Stomach (tissue), 9 donors: ENCODE results near the gene BCR. TPM values are rescaled to one million over a fixed set of nuclear protein-coding genes. Genes with fewer than 3 reads are reported as not detected.

Experiments used
- DNase-seq, 2 donors: peaks; one replicate each; pipeline versions ENCODE4 v3.0.0 to v3.0.0-alpha.2; 2013 to 2019
- H3K27ac ChIP-seq, 5 donors: fragments of 200-600 bp in 4 of 5; sonication (generic) in 4 of 5; one replicate each; pipeline ENCODE4 v1.5.1; 2013 to 2019; ENCODE audit warnings: mild to moderate bottlenecking in 1 of 5, moderate library complexity in 1 of 5
- H3K27me3 ChIP-seq, 3 donors: fragments of 200-600 bp; sonication (generic); one replicate each; pipeline ENCODE4 v1.5.1; 2017 to 2019; ENCODE audit warnings: mixed run types in 1 of 3
- H3K36me3 ChIP-seq, 4 donors: fragments of 200-600 bp; sonication (generic); 1 replicate in 3 of 4; 2 replicates in 1 of 4; pipeline ENCODE4 v1.5.1; 2016 to 2019
- H3K4me1 ChIP-seq, 4 donors: fragments of 200-600 bp; sonication (generic); one replicate each; pipeline ENCODE4 v1.5.1; 2016 to 2019
- H3K4me3 ChIP-seq, 4 donors: fragments of 200-600 bp; sonication (generic) in 3 of 4; one replicate each; pipeline ENCODE4 v1.5.1; 2016 to 2019; ENCODE audit warnings: mild to moderate bottlenecking in 1 of 4
- H3K9me3 ChIP-seq, 4 donors: fragments of 200-600 bp; sonication (generic); one replicate each; pipeline ENCODE4 v1.5.1; 2016 to 2019
- CTCF ChIP-seq, 7 experiments: fragments of 450-650 bp in 4 of 7; fragments of 200-600 bp in 3 of 7; sonication (generic) in 3 of 7; IDR thresholded peaks; one replicate each; pipeline ENCODE4 v1.5.1; 2016 to 2019; ENCODE audit warnings: antibody characterized with exemption in 7 of 7, control low read depth in 2 of 7, mild to moderate bottlenecking in 1 of 7
- EP300 ChIP-seq: sonication (generic); formaldehyde crosslinking; IDR thresholded peaks from one replicate; pipeline ENCODE4 v1.6.1; 2017; ENCODE audit warnings: antibody characterized with exemption
- POLR2A ChIP-seq, 4 donors: fragments of 450-650 bp; IDR thresholded peaks; one replicate each; pipeline ENCODE4 v1.6.1; 2016; ENCODE audit warnings: antibody characterized with exemption in 4 of 4, control low read depth in 2 of 4, mild to moderate bottlenecking in 1 of 4, moderate library complexity in 1 of 4
- POLR2AphosphoS5 ChIP-seq, 3 donors: sonication (generic); formaldehyde crosslinking; IDR thresholded peaks; one replicate each; pipeline ENCODE4 v1.6.1; 2016; ENCODE audit warnings: antibody characterized with exemption in 3 of 3
- WGBS, 5 donors: extraction: QIAGEN DNeasy Blood & Tissue Kit in 3 of 5; methylation state at CpG; one replicate each; pipeline versions ENCODE4 v1.1.5 to v1.1.7; 2013 to 2018; 5-methylcytosine and 5-hydroxymethylcytosine counted together
- intact Hi-C: fragments of 100-400 bp; cut with DNase I; formaldehyde crosslinking; loops from one replicate; pipeline ENCODE4 v1.15.1; 2023; ENCODE audit warnings: low total_unique reads
- polyA plus RNA-seq, 3 donors: library from polyadenylated mRNA; stranded (reverse); fragments of 200-250 nt; gene quantifications; one replicate each; pipeline ENCODE4 v1.2.3, GENCODE V29; 2013
- total RNA-seq, 5 donors: library from RNA; depleted of rRNA; stranded (reverse); fragments of >200 nt; gene quantifications; one replicate each; pipeline versions ENCODE4 v1.1.0 to v1.2.3, GENCODE V29; 2014 to 2016
- donor health status: healthy with polysubstance abuse.
- donor health status: Bipolar disorder and iron deficiency.
- donor health status: healthy.

Gene BCR
- total and polyA plus RNA-seq, 8 donors = 10.4 to 80.1 (median 19.6) TPM

DNA sequence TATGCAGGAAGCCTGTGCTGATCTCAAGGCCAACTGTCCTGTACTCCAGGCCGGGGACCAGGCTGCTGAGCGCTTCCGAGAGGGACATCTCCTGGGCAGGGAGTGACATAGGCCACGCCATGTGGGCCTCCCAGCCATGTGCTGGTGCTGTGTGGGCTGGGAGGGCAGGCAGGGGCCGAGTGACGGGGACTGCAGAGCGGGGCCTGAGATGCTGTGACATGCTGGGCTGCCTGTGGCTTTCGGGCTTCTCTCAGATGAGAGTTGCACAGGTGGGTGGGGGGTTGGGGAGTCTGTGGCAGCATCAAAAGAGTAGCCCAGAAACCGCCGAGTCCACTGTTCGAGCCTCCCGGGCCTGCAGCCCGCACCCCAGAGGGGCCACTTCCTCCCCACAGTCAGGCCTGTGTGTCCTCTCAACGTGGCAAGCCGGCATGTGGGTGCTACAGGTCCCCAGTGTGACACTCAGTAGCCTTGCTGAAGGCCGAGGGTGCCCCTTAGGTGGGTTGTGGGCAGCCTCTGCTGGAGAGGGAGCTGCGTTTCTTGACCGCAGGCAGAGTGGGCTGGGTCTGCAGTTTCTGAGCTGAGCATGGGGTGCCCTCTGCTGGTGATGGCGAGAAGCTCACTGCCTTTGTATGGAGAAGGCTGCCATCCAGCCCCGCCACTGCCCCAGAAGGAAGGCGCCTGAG is 101.2 kb downstream of the BCR start:
- 41 to 57% (median 52%) methylated on average over 14 to 21 of the region's 21 CpGs for WGBS, 5 donors
- intact Hi-C loops = loop anchor here (5.0 kb wide), 1 partner anchor 104 kb away; no protein-coding TSS in a partner anchor
- no peak overlapping the region for H3K4me3 ChIP-seq

DNA sequence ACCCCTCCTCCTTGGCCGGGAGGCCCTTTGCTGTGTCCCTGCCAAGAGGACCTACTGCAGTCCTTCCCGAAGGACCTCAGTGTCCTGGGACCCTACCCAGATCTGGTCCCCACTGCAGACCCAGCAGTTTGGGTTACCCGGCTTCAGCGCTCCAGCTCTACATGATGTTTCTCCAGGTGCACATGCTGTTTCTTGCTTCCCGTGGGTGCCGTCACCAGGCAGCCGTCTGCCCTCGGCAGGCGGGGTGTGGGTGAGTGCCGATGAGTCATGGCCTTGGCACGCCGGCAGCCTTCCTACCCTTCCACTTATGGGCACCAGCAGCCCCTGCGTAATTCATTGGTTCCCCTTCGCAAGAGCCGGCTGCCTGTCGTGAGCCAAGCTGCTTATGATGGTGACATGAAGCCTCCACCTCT is 101.8 kb downstream of the BCR start:
- peak in 2 of 7 experiments; percentile 10 to 41 for TF ChIP-seq CTCF (IDR thresholded peaks at IDR 0.05)
- no peak for TF ChIP-seq POLR2A (IDR thresholded peaks at IDR 0.05)
- no peak for TF ChIP-seq EP300
- TF ChIP-seq POLR2AphosphoS5 (IDR thresholded peaks at IDR 0.05) = peak; percentile 30 to 76 (median 53)
- H3K9me3 ChIP-seq = no peaks in the 10 kb centered on the region

More for the DNA sequence above, 101.2 kb downstream of the BCR start:
- TF ChIP-seq EP300 = no peak
- no peak for TF ChIP-seq POLR2A (IDR thresholded peaks at IDR 0.05)
- peak in 6 of 7 experiments; percentile 9 to 97 (median 92) for TF ChIP-seq CTCF (IDR thresholded peaks at IDR 0.05)
- peak; percentile 88 to 93 for DNase-seq
- H3K27me3 ChIP-seq = no peaks in the 10 kb centered on the region
- H3K9me3 ChIP-seq = no peaks in the 10 kb centered on the region
- peaks cover 11 to 84% (median 62%) of the 10 kb centered on the region in 4 donors for H3K36me3 ChIP-seq
- H3K4me1 ChIP-seq = peaks cover 30 to 67% (median 49%) of the 10 kb centered on the region in 4 donors
- peak overlapping the region; percentile 42 to 87 (median 80) for H3K27ac ChIP-seq

DNA sequence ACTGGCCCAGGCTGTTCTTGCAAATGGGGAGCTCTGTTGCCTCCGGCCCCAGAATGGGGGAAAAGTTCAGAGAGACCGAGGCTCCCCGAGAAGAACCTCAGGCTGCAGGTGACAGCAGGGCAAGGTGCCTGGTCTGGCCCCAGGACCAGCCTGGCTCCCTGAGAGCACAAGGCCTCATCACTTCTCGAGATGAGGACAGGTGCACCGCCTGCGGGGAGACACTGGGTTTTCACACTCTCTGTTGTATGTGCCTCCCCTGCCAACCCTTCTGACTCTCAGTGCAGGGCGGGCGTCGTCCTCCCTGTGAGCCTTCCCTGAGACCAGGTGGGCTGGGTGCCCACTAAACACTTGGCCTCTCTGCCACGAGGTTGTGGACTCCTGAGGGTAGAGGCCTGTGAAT is 102.2 kb downstream of the BCR start:
- 84 to 90% (median 86%) methylated on average over 8 to 10 of the region's 10 CpGs for WGBS, 5 donors
- peaks cover 17 to 84% (median 62%) of the 10 kb centered on the region in 4 donors for H3K36me3 ChIP-seq
- TF ChIP-seq CTCF (IDR thresholded peaks at IDR 0.05) (no peak), POLR2AphosphoS5 (IDR thresholded peaks at IDR 0.05) (no peak), EP300 (no peak), POLR2A (IDR thresholded peaks at IDR 0.05) (no peak)
- H3K27me3 ChIP-seq = no peaks in the 10 kb centered on the region
- H3K9me3 ChIP-seq = no peaks in the 10 kb centered on the region
- no peak overlapping the region for H3K4me3 ChIP-seq
- no peak for DNase-seq
- intact Hi-C loops = loop anchor here (5.0 kb wide), 1 partner anchor 105 kb away; no protein-coding TSS in a partner anchor
- H3K4me1 ChIP-seq = peaks cover 30 to 63% (median 49%) of the 10 kb centered on the region in 4 donors
- peak overlapping the region in 4 of 5 donors; percentile 78 to 87 (median 82) for H3K27ac ChIP-seq

More for the DNA sequence above, 101.8 kb downstream of the BCR start:
- intact Hi-C loops = loop anchor here (5.0 kb wide), 1 partner anchor 105 kb away; no protein-coding TSS in a partner anchor
- Histone ChIP-seq H3K4me1 (peaks cover 30 to 67% (median 49%) of the 10 kb centered on the region in 4 donors), H3K4me3 (no peak overlapping the region), H3K36me3 (peaks cover 14 to 84% (median 62%) of the 10 kb centered on the region in 4 donors), H3K27ac (peak overlapping the region; percentile 42 to 87 (median 80)), H3K27me3 (no peaks in the 10 kb centered on the region)
- 28 to 41% (median 39%) methylated on average over 13 to 16 of the region's 16 CpGs for WGBS, 5 donors
- peak; percentile 70 to 81 for DNase-seq

GRCh38 chr22:23282986-23283385 is 102.7 kb downstream of the BCR start:
- H3K27me3 ChIP-seq = no peaks in the 10 kb centered on the region
- H3K27ac ChIP-seq = peak overlapping the region in 3 of 5 donors; percentile 80 to 87 (median 85)
- H3K4me3 ChIP-seq = no peak overlapping the region
- intact Hi-C loops = loop anchor here (5.0 kb wide), 1 partner anchor 106 kb away; no protein-coding TSS in a partner anchor
- peaks cover 17 to 84% (median 63%) of the 10 kb centered on the region in 4 donors for H3K36me3 ChIP-seq
- TF ChIP-seq CTCF (IDR thresholded peaks at IDR 0.05) = no peak
- TF ChIP-seq EP300 = no peak
- TF ChIP-seq POLR2A (IDR thresholded peaks at IDR 0.05) = no peak
- TF ChIP-seq POLR2AphosphoS5 (IDR thresholded peaks at IDR 0.05) = no peak
- no peaks in the 10 kb centered on the region for H3K9me3 ChIP-seq
- DNase-seq = no peak
- peaks cover 29 to 59% (median 46%) of the 10 kb centered on the region in 4 donors for H3K4me1 ChIP-seq
- 95 to 100% (median 97%) methylated on average over 1 to 11 of the region's 11 CpGs for WGBS, 5 donors
